ENCODE data around the gene SLC44A1.

The SLC44A1 gene

GRCh38 chr9:105244003-105244733 is at the start of gene SLC44A1:
Gene SLC44A1 (plus strand): TSS chr9:105244651. CDS start chr9:105244869, 218 bp downstream.
- peak; percentile 84 for DNase-seq

GRCh38 chr9:105195259-105195658 is 49.2 kb upstream of the SLC44A1 start:
- no peak for DNase-seq

- no peak for DNase-seq
Observed at GRCh38 chr9:105198023-105198422, 46.4 kb upstream of the SLC44A1 start.

- DNase-seq, result no peak
Observed at GRCh38 chr9:105198865-105199264, 45.6 kb upstream of the SLC44A1 start.

GRCh38 chr9:105204416-105204815 is 40.0 kb upstream of the SLC44A1 start:
- DNase-seq, result no peak

GRCh38 chr9:105205787-105206495 is 38.5 kb upstream of the SLC44A1 start:
- DNase-seq, result no peak

GRCh38 chr9:105206496-105206820 is 38.0 kb upstream of the SLC44A1 start:
- no peak for DNase-seq

- DNase-seq, result no peak
Observed at GRCh38 chr9:105206821-105207699, 37.4 kb upstream of the SLC44A1 start.

GRCh38 chr9:105216440-105217178 is 27.8 kb upstream of the SLC44A1 start:
- DNase-seq, result no peak

GRCh38 chr9:105218673-105219072 is 25.8 kb upstream of the SLC44A1 start:
- DNase-seq, result no peak

GRCh38 chr9:105219291-105219805 is 25.1 kb upstream of the SLC44A1 start:
- no peak for DNase-seq

GRCh38 chr9:105220451-105220850 is 24.0 kb upstream of the SLC44A1 start:
- no peak for DNase-seq

GRCh38 chr9:105223544-105224140 is 20.8 kb upstream of the SLC44A1 start:
- no peak for DNase-seq

- DNase-seq, result no peak
Observed at GRCh38 chr9:105226055-105226454, 18.4 kb upstream of the SLC44A1 start.

GRCh38 chr9:105232207-105232606 is 12.2 kb upstream of the SLC44A1 start:
- DNase-seq, result no peak

GRCh38 chr9:105233873-105234272 is 10.6 kb upstream of the SLC44A1 start:
- no peak for DNase-seq

GRCh38 chr9:105236261-105236660 is 8.2 kb upstream of the SLC44A1 start:
- DNase-seq, result no peak

- DNase-seq, result no peak
Observed at GRCh38 chr9:105237246-105237645, 7.2 kb upstream of the SLC44A1 start.

GRCh38 chr9:105238302-105238701 is 6.1 kb upstream of the SLC44A1 start:
- DNase-seq, result no peak

- no peak for DNase-seq
Observed at GRCh38 chr9:105241356-105242043, 3.0 kb upstream of the SLC44A1 start.

GRCh38 chr9:105242062-105242461 is 2.4 kb upstream of the SLC44A1 start:
- no peak for DNase-seq

- DNase-seq, result no peak
Observed at GRCh38 chr9:105242557-105242956, 1.9 kb upstream of the SLC44A1 start.

Measured in NCI-H526 treated with DMSO at 0.1 percent for 48 hours (cell line).